Fibroblast of skin of back (primary cell): ENCODE measurements around the gene NLRP6.

ENCODE experiments used
- DNase-seq: peaks from one replicate; pipeline ENCODE4 v3.0.0-alpha.2; 2013

The NLRP6 gene

DNA sequence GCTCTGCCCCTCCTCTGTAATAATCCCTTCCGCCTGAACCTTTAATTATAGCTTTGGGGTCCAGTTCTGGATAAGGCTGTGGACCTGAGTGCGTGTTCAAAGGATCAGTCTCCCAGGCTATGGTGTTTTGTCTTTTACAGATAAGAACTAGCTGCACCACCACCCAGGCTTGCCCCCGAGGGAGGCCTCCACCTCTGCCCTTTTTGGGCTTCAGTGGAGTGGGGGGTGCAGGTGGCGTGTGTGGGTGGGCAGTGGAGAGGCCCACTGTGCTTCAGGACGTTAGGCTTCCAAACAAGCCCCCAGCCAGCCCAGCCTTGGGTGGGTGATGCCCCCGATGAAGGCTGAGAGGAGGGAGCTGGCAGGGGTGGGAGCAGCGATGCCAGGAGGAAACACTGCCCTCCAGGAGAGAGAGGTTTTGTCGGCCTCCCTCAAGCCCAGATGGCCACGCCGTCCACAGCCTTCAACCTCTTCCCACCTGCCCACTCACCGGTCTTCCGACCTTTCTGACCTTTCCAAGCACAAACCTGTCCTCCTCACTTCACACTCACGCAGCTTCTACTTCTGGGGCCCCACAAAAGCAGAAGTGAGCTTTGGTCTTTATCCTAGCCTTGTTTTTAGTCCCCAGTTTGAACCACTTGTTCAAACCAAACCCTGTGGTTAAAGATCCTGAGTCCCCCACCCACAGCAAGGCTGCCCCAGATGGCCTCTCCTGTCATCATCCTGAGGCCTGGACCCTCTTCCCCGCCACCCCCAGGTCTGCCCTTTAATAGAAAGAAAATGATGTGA is 21.1 kb upstream of the NLRP6 start:
- DNase-seq, result no peak

DNA sequence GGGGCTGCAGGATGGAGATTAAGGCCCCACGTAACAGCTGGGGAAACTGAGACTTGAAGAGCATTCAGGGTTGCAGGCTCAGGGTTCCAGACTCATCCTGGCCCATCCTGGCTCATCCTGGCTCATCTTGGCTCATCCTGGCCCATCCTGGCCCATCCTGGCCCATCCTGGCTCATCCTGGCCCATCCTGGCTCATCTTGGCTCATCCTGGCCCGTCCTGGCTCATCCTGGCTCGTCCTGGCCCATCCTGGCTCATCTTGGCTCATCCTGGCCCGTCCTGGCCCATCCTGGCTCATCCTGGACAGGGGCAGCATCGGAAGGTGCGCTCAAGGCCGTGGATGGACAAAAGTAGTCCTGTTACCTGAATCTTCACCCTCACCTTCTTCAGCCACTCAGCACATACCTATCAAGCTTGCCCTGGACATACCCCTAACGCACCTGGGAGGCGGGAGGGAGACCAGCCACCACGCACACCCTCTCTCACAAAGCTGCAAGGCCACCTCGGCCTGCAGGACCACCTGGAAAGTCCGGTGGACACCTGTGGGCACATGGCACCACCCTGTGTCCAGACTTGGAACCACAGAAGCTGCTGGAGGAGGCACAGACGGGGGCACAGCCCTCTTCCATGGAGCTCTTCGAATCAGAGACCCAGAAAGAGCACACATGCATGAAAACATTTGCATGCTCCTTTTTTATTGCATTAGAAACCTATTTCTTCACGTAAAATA is 20.3 kb upstream of the NLRP6 start:
- DNase-seq, result no peak

DNA sequence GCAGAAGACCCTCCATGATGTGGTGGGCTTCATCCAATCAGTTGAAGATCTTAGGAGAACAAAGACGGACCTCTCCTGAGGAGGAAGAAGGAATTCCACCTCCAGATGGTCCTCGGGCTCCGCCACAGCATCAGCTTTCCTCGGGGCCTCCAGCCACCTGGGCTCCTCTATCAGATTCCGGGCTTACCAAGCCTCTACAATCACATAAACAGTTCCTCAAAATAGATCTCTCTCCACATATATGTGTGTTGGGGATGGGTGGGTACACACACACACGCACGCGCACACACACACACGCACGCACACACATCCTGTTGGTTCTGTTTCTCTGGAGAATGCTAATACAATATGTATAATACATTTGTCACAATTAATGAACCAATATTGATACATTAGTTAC is 18.8 kb upstream of the NLRP6 start:
- DNase-seq, result no peak

DNA sequence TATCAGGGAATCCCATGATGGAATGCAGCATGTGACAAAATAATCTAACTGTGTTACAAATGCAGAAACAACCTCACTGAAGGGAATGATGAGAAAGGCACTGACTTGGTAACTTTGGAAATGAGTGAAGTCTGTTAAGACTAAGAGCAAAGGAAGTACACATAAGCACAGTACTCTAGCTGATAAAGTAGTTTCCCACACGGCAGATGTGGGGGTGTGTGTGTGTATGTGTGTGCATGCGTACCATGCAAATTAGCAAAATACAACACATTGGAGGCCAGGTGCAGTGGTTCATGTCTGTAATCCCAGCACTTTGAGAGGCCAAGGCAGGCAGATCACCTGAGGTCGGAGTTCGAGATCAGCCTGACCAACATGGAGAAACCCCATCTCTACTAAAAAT is 16.6 kb upstream of the NLRP6 start:
- DNase-seq, result no peak

DNA sequence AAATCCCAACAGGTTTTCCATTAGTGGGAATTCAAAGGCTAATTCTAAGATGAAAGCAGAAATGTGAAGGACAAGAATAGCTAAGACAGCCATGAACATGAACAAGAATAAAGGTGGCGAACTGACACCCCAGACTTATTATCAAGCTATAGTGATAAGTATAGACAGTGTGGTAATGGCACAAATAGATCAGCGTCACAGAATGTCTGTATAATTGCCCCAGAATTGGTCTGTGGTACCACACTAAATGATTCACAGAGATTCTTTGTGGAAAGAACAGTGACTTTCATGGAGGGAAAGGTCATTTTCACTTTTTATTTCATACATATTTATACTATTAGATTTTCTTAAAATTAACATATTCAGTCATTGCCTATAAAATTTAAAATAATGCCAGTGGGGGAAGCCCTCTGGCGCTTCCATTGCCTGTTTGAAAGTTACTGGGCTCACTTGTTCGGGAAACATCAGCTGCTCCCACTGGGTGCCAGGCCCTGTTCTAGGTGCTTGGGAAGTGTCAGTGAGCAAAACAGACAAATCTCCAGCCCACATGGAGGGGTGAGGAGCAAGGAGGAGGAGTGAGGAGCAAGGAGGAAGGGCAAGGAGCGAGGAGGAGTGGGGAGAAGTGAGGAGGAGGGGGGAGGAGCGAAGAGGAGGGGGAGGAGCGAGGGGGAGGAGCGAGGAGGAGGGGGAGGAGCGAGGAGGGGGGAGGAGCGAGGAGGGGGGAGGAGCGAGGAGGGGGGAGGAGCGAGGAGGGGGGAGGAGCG is 11.3 kb upstream of the NLRP6 start:
- no peak for DNase-seq

DNA sequence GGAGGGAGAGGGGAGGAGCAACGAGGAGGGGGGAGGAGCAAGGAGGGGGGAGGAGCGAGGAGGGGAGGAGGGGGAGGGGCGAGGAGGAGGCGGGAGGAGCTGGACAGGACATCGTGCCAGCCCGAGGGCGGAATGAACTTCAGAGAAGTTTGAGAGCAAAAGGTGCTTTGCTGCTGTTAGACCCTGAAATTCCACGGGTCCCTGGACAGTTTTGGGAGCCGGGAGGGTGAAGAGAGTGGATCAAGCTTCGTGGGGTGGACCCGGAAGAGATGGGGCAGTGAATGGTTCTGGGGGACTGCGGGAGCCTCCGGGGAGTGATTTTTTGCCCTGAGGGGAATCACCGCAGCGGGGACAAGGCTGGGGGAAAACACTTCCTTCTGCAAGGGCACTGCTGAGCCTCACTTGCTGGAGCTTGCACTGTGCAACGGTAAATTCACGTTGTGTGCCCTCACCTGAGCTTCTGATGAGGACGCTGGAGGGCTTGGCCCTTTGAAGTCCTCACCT is 10.7 kb upstream of the NLRP6 start:
- no peak for DNase-seq

DNA sequence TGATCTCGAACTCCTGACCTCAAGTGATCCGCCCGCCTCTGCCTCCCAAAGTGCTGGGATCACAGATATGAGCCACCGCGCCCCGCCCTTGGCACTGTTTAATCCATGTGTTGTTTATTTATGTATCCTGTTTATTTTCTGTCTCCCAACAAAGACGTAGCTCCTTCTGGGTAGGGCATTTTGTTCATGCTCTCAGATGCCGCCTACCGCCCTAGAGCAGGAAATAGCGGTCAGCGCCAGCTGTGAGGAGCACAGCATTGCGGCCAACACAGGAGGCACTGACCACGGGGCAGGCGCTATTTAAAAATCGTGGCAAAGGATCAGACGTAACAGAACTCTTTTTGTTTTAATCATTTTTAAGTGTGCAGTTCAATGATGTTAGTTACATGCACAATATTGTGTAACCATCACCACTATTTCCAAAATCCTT is 9.5 kb upstream of the NLRP6 start:
- DNase-seq, result peak; percentile 11

DNA sequence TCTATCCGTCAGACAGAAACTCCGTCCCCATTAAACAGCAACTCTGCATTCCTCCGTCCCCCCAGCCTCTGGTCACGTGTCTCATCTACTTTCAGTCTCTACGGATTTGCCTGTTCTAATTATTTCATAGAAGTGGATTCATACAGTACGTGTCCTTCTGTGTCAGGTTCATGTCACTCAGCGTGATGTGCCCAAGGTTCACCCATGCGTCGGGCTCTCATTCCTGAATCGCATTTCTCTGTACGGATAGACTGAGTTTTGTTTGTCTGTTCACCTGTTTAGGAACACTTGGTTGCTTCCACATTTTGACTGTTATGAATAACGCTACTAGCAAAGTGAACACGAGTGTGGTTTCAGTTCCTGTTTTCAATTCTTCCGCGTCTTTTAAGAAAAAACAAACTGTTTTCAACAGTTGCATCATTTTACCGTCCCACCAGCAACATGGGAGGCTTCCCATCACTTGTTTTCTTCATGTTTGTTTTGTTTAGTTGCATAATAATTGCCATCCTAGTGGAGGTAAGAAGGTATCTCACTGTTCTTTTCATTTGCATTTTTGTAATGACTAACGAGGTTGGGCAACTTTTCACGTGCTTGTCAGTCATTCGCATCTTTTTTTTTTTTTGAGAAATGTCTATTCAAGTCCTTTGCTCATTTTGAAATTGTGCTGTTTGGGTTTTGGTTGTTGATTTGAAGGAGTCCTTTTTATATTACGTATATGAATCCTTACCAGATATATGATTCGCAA is 8.9 kb upstream of the NLRP6 start:
- no peak for DNase-seq

DNA sequence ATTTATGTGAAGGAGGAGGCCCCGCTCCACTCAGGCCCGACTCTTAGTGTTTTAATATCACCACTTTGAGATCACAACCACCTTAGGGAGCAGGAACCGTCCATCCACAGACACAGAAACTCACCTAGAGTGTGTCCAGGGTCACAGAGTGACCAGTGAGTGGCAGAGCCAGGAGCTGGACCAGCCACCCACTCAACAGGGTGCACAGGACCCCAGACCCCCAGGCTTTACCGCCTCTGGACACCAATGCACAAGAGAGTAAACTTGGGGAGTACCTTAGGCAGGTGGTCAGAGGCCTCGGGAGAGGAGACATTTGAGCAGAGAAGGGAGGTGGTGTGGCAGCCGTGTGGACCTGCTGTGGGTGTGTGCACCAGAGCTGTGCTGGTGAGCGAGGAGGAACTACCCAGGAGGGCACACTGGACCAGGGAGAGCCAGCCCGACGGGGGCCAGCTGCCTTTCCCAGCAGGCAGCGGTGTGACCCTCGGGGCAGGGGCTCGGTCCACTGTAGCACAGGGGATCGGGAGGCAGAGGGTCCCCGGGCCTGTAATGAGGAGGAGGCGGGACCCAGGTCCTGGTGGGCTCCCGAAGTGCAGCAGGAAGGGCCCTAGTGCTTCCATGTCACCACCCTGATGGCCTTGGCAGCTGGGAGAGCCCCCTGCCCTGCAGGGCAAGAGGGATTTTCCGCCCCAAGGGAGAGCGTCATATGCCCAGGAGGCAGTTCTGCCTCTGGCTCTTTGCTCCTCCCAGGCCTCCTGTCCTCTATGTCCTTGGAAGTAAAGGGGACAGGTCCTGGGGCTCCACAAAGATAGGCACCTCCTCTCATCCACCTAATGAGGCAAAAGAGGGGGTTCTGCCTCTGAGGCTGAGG is 7.5 kb upstream of the NLRP6 start:
- no peak for DNase-seq

DNA sequence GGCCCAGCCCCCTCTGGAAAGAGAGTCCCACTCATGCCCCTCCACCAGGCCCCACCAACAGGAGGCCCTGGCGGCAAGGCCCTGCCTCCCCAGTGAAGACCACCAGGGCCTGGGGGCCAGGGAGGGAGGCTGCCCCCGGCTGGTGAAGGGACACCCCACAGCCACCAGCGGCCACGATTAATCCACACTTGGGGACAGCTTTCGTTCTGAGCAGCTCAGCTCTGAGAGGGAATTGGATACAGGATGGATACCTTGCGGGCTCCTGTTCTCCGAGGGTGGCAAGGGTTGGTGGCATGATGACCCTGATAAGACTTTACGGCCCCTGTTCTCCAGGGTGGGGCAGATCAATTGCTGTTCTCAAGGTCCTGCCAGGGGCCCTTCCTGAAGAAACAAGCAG is 6.9 kb upstream of the NLRP6 start:
- DNase-seq, result no peak

DNA sequence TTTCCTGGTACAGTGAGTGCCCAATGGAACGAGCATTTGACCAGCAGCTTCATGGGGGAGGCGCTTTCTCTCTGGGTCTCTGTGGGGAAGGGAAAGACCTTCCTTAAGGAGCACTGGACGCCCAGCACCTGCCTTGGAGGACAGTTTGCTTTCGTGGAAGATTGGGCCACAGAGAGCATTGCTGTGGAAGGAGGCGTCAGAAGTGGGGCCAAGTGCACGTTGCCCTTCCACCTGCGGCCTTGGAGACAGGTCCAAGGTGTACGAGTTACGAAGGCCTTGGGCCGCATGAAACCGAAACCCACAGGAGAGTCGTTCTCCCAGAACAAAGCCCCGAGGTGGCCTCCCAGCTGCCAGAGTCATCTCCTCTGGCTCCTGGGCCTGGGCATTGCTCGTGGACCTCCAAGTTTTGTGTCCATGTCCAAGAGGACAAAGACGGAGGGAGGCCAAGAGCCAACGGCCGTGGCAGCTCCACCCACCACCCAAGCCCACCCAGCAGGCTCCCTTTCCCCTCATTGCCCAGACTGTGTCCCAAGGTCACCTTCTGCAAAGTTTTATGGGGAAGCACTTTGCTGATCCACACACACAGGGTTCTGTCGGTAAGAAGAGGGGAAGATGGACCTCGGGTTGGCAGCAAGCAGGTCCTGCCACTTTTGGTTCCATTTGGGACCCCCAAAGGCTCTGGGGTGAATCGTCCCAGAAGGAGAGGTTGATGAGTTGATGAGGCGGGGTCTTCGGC is 5.8 kb upstream of the NLRP6 start:
- DNase-seq, result no peak

DNA sequence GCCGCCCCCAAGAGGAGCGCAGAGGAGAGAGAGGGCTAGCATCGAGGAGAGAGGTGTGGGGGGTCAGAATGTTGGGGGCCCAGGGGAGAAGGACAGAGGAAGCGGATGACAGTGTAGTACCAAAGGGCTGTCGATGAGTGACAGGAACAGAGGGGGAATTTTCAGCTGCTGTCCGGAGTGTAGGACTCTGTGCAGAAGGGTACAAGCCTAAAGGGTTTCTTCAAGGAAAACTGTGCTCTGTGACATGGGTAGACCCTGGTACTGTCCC is 5.3 kb upstream of the NLRP6 start:
- no peak for DNase-seq

DNA sequence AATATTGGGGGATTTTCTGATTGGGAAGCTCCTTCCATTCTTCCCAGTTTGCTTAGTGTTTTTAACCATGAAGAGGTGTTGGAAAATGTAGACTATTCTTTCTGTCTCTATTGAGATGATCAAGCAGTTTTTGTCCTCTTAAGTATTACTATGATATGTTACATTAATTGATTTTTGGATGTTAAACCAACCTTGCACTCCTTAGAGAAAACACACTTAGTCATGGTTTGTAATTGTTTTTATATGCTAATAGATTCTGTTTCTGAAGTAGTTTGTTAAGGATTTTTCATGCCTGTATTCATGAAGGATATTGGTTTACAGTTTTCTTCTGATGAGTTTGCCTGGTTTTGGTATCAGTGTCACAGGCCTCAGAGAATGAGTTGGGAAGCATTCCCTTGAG is 2.0 kb upstream of the NLRP6 start:
- no peak for DNase-seq

DNA sequence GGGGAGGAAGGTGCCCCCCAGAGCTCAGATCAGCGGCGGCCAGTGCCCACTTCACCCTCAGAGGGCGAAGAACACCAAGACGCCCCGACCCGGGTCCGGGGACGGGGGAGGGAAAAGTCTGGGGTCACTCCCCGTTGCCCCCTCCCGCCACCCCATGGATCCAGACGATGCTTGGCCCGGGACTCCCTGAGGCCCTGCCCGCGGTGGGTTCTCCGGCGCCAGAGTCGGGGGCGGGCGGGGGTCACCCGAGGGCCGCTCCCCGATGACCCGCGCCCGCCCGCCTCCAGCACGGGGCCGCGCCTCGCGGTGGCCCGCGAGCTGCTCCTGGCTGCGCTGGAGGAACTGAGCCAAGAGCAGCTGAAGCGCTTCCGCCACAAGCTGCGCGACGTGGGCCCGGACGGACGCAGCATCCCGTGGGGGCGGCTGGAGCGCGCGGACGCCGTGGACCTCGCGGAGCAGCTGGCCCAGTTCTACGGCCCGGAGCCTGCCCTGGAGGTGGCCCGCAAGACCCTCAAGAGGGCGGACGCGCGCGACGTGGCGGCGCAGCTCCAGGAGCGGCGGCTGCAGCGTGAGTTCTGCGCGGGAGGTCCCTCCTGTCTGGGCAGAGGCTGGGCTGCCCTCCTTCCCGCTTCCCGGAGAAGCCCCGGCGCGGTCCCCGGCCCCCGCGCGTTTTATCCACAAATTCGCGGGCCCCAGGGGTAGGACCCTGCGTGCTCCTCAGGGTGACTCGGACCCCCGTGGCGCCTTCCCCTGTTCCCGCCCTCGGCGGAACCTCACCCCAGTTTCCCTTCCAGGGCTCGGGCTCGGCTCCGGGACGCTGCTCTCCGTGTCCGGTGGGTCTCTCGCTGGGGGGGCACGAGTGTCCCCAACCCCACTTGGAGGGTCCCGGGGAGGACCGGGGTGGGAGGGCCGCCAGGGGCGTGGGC is 1.1 kb downstream of the NLRP6 start:
- no peak for DNase-seq

DNA sequence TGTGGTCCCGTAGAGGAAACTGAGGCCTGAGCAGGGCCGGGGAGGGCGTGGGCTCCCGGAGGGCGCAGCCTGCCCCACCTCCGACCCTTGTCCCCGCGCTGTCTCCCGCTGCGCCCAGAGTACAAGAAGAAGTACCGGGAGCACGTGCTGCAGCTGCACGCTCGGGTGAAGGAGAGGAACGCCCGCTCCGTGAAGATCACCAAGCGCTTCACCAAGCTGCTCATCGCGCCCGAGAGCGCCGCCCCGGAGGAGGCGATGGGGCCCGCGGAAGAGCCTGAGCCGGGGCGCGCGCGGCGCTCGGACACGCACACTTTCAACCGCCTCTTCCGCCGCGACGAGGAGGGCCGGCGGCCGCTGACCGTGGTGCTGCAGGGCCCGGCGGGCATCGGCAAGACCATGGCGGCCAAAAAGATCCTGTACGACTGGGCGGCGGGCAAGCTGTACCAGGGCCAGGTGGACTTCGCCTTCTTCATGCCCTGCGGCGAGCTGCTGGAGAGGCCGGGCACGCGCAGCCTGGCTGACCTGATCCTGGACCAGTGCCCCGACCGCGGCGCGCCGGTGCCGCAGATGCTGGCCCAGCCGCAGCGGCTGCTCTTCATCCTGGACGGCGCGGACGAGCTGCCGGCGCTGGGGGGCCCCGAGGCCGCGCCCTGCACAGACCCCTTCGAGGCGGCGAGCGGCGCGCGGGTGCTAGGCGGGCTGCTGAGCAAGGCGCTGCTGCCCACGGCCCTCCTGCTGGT is 1.9 kb downstream of the NLRP6 start:
- peak; percentile 24 for DNase-seq

DNA sequence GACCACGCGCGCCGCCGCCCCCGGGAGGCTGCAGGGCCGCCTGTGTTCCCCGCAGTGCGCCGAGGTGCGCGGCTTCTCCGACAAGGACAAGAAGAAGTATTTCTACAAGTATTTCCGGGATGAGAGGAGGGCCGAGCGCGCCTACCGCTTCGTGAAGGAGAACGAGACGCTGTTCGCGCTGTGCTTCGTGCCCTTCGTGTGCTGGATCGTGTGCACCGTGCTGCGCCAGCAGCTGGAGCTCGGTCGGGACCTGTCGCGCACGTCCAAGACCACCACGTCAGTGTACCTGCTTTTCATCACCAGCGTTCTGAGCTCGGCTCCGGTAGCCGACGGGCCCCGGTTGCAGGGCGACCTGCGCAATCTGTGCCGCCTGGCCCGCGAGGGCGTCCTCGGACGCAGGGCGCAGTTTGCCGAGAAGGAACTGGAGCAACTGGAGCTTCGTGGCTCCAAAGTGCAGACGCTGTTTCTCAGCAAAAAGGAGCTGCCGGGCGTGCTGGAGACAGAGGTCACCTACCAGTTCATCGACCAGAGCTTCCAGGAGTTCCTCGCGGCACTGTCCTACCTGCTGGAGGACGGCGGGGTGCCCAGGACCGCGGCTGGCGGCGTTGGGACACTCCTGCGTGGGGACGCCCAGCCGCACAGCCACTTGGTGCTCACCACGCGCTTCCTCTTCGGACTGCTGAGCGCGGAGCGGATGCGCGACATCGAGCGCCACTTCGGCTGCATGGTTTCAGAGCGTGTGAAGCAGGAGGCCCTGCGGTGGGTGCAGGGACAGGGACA is 2.7 kb downstream of the NLRP6 start:
- no peak for DNase-seq

DNA sequence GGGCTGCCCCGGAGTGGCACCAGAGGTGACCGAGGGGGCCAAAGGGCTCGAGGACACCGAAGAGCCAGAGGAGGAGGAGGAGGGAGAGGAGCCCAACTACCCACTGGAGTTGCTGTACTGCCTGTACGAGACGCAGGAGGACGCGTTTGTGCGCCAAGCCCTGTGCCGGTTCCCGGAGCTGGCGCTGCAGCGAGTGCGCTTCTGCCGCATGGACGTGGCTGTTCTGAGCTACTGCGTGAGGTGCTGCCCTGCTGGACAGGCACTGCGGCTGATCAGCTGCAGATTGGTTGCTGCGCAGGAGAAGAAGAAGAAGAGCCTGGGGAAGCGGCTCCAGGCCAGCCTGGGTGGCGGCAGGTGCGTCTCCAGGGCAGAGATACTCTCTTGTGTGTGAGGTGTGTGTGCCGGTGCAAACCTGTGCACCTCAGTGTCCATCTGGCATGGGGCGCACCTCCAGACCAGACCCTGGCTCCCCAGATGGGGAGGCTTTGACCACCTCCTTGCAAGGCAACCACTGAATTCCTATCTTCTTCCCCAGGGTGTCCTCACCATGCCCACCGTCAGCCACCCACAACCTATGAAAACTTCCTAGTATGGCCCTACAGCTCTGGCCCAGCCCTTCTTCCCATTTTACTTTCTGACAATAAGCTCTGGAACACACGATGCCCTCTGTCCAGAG is 3.4 kb downstream of the NLRP6 start:
- no peak for DNase-seq

DNA sequence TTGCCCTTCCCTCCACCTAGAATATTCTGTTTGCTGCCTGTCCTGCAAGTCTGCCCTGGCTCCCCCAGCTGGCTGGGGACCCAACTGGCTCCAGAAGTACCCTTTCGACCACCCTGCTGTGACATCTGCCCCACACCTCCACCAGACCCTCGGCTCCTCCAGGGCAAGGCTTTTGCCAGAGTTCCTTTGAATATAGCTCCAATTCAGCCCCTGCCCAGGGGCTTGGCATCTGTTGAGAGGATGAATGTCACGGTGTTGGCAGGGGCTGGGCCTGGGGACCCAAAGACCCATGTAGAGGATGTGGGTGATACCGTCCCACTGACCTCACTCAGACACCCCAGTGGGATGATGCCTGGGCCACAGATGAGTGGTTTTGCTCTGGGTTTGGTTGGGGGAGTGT is 4.0 kb downstream of the NLRP6 start:
- DNase-seq, result no peak
